SK-N-SH treated with all-trans-retinoic acid at 6 μM for 48 hours (cell line): ENCODE results near the gene APOO.
"Not testable (repeated sequence)": the region's sequence is repeated elsewhere in the genome, so short reads cannot be mapped to it uniquely, and the experiment has no call there.

Source experiments
- ISL1 ChIP-seq: fragments of 250-450 bp; sonication (Bioruptor Pico); IDR thresholded peaks from 2 replicates; pipeline ENCODE4 v2.1.2; 2022; ENCODE audit warnings: mild to moderate bottlenecking, moderate library complexity
- PATZ1 ChIP-seq: fragments of 250-450 bp; sonication (Bioruptor Pico); IDR thresholded peaks from 2 replicates; pipeline ENCODE4 v1.8.0; 2020; ENCODE audit warnings: mild to moderate bottlenecking, moderate library complexity, borderline replicate concordance
- RARB ChIP-seq: fragments of 250-450 bp; sonication (Bioruptor Pico); IDR thresholded peaks from 2 replicates; pipeline ENCODE4 v1.8.0; 2021; ENCODE audit warnings: mild to moderate bottlenecking, moderate library complexity
- ZFP30 ChIP-seq: fragments of 450-650 bp; formaldehyde crosslinking; IDR thresholded peaks from 2 replicates; pipeline ENCODE4 v1.5.0; 2022; ENCODE audit warnings: mild to moderate bottlenecking, moderate library complexity

GRCh38 chrX:23894993-23895392 is 12.7 kb downstream of the APOO start:
- TF ChIP-seq RARB; ISL1; PATZ1 (CRISPR knock-in tag); ZFP30 (CRISPR knock-in tag): not testable (repeated sequence)
